DMS153 (cell line): ENCODE data around the gene GALNT6.

ENCODE experiments used
- DNase-seq: peaks from one replicate; lab custom pipeline; 2025; lab: John Stamatoyannopoulos, UW

The GALNT6 gene

DNA sequence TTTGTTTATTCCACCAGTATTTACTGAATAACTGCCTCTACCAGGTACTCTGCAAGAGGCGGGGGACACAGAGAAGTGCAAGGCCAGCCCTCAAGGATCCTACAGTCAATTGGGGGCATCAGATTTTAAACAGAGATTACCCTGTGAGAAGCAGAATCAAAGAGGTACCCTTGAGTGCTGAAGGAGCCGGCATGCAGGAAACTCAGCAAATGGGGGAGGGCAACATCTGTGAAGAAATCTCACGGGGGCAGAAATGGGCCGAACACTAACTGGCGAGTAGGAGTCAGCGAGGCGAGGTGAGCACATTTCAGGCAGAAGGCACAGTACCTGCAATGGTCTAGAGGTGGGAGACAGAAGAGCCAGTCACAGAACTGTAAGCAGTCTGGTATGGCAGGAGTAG is 9.0 kb downstream of the GALNT6 start:
- no peak for DNase-seq

DNA sequence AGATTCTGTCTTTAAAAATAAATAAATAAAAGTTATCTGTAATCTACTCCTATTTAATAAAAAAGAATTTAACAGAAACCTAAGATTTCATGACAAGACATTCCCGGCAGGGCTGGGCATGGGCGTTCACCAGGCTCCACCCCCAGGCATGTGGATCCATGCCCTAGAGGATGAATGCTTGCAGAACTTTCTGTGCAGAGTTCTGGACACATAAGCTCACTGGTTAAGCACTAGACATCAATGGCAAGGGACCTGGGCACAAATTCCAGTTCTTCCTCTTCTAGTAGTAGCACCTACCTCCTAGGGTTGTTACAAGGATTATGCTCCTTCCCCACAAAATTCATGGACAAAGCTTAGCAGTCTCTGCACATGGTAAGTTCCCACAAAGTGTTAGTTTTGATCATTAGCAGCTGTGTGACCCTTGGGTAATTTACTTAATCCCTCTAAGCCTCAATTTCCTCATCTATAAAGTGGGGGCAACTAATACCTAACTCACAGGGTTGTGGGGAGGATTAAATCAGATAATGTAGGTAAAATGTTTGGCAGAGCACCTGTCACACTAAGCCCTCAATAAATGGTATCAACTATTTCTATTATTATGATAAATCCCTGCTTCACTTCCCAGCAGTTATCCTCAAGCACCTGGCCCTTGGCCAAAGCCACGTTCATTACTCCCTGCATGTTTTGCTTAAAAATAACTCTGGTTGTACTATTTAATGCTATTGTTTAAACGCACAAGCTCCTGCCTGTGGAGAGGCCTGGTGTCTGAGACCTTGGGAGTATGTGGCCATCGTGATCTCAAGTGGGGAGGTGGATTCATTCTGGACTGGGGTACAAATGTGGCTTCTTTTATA is 9.8 kb downstream of the GALNT6 start:
- DNase-seq = no peak

DNA sequence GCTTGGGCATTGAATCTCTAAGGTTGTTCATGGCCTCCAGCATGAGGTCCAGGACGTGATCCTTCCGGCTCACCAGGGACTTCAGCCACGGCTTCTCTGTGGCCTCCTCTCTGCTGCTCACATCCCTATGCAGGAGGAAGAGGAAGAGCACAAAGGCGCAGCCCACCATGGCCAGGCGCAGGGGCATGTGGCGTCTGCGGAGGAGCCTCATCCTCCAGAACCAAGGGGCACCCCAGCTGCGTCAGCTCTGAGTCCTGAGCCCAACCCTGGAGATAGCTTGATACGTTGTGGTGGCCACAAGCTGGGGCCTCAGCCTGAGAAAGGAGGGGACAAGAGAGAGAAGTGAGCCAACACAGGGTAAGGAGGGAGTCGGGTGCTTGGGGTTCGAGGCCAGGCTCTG is 11.6 kb downstream of the GALNT6 start:
- no peak for DNase-seq

DNA sequence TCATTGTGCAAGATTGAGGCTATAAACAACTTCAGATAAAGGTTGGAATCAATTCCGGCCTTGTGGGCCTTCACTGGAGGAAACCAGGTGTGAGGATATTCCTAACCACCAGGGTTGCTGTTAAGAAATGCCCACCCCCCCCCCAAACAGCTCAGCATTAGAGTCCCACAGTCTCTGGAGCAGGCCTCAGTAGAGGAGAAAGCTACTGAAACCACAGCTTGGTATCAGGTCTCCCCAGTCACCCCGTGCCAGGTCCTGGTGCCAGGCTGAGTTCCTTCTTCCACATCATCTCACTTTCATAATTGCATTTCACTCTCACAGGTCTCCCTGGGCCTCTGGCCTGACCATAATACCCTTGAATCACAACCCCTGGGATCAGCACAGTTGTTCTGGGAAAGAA is 12.5 kb downstream of the GALNT6 start:
- no peak for DNase-seq

DNA sequence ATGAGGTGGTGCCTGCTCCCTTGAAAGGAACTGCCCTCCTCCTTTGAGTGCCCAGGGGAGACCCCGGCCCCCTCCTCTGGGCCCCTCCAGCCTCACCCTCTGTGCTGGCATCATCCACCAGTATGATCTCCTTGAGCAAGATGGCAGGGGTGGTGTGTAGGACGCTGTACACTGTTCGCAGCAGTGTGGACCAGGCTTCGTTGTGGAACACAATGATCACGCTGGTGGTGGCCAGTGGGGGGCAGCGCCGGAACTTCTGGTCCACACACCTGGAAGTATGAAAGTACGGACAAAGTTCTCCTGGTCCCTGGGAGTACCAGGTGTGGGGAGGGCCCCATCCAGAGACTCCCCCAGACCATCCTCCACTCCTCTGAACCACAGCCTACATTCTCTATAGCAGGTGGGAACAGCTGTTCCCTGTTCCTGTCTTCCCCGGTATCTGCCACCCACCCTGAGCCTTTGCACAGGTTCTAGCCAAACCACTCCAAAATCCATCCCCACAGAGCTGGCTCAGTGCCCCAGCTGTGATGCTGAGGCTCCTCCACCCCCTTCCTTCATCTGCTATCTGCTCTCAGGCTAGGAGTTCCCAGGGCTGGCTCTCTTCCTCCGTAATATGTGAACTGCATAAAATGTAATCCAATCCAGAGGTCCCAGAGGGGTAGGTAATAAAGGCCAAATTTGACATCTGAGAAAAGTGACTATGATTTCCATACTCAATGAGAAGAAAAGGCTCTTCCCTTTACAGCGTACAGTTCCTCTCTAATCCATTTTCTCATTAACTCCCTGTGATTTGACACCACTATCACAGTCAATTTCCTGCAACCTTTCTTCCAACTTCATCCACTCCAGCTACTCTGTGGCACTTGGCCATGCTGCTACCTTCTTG is 13.9 kb downstream of the GALNT6 start:
- no peak for DNase-seq

DNA sequence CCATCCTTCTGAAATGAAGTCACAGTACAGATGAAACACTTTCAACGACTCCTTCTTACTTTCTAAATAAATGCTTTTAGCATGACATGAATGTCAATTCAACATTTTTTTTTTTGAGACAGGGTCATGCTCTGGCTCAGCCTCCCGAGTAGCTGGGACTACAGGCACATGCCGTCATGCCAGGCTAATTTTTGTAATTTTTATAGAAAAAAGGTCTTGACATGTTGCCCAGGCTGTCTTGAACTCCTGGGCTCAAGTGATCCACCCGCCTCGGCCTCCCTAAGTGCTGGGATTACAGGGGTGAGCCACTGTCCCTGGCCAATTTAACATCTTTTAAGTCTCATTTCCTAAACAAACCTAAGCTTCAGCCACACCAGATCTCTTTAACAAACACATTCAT is 16.4 kb downstream of the GALNT6 start:
- no peak for DNase-seq

DNA sequence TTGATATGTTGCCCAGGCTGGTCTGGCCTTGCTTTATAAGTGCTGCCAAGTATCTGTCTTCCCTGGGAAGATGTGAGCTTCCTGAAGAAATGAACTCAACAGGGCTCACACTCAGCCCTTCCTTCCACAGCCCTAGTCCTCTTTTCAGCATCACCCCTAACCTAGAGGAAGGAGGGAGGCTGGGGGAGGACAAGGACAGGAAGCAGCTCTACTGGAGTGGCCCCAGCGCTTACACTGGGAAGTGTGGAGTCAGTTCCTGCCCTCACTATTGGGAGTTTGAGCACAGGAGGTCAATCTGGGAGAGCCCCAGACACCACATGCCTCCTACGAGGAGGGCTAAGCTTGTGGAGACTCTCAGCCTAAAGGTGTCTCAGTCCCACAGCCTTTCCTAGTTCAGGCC is 16.8 kb downstream of the GALNT6 start:
- no peak for DNase-seq

DNA sequence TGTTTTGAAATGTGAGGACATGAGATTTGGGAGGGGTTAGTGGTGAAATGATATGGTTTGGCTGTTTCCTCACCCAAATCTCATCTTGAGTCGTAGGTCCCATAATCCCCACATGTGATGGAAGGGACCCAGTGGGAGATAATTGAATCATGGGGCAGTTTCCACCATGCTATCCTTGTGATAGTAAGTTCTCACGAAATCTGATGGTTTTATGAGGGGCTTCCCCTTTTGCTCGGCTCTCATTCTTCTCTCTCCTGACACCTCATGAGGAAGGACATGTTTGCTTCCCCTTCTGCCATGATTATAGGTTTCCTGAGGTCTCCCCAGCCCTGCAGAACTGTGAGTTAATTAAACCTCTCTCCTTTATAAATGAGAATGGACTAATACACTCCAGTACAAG is 18.0 kb downstream of the GALNT6 start:
- DNase-seq = no peak

DNA sequence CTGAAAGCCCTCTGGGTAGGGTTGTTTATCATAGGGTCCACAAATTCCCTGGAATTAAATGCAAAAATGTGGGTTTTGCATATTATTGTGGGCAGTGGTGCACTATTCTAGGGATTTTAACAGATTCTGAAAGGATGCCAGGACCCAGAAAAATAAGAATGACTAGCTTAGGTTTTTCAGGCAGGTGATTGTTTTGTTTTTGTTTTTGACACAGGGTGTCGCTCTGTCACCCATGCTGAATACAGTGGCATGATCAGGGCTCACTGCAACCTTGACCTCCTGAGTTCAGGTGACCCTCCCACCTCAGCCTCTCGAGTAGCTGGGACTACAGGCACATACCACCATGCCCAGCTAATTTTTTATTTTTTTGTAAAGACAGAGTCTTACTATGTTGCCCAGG is 19.2 kb downstream of the GALNT6 start:
- DNase-seq = no peak

DNA sequence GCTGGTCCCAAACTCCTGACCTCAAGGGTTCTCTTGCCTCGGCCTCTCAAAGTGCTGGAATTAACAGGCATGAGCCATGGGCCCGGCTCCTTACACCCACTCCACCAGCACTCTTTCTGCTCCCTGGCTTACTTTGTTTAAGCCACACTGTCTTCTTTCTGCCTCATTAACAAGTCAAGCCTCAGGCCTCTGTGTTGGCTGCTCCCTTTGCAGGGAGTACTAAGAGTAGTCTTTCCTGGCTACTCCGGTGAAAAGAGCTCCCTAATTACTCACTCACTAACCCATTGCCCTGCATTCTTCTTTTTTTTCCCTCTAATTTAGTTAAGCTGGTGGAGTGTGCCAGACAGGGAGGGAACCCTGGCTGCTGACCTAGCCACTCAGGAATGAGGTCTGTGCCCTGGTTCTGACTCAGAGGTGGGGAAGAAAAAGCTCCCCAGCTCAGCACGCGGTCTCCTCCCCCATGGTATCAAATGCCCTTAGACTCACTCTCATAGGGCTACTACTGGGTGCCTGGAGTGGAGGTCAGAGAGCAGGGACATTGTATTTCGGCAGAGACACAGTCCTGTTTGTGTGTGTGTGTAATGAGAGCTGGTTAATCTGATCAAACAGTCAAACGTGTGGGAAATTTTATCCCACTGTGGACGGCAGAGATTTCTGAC is 19.8 kb downstream of the GALNT6 start:
- DNase-seq = no peak

DNA sequence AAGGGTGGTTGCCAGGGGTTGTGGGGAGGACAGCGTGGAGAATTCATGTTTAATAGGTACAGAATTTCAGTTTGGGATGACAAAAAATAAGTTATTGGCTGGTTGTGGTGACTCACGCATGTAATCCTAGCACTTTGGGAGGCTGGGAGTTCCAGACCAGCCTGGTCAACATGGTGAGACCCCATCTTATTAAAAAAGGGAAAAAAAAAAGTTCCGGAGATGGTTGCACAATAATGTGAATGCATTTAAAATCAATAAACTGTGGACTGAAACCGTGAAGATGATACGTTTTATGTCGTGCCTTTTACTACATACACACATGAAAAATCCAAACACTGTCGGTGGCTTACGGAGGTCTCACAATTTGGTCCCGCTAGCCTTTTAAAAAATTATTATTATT is 20.5 kb downstream of the GALNT6 start:
- DNase-seq = no peak

DNA sequence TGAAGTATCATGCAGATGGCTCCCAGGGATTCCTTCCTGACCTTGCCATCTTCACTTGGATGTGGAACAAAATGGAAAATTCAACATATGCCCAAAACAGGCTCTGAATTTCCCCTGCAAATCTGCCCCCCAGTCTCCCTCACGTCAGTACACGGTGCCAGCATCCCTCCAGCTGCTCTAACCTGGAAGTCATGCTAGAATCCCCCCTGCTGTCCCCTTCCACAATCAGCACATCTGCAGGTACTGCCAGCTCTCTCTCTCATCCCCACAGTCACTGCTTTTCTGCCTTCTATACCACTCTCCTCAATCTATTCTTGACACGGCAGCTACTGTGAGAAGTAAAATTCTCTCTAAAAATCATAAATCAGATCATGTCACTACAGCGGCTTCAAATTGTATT is 21.6 kb downstream of the GALNT6 start:
- DNase-seq = no peak

DNA sequence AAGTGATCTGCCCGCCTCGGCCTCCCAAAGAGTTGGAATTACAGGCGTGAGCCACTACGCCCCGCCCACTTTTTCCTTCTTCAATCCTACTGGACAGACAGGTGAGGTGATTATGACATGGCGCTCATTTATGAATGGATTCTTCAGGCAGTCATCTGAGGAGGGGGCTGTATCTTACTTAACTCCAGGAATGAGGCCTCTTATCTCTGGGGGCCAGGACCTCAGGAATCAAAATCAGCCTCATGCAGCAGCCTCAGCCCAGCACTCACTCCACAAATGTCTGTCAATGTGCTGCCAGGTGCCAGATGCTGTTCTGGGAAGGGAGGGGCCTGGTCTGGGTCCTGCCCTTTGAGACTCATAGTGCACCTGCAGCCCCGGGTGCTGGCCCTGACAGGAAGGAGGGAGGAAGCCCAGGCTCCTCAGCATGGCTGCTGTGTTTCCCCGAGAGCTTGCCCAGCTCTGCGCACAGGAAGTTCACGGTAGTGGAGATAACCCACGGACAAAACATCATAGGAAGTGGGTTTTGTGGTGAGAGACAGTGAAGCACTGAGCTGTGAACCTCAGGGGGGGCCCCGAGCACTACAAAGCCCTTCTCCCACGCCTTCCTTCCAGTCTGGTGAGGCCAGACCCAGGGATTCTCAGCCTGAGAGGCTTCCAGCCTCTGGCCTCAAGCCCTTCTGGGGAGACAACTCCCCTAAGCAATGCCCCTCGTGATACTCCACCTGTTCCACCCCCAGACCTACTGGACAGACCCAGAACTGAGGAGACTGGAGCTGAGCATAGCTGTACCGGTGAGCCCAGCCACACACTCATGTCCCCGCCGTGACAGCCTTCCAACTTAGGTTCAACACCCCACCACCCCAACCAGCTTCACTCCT is 22.3 kb downstream of the GALNT6 start:
- peak; percentile 54 for DNase-seq

DNA sequence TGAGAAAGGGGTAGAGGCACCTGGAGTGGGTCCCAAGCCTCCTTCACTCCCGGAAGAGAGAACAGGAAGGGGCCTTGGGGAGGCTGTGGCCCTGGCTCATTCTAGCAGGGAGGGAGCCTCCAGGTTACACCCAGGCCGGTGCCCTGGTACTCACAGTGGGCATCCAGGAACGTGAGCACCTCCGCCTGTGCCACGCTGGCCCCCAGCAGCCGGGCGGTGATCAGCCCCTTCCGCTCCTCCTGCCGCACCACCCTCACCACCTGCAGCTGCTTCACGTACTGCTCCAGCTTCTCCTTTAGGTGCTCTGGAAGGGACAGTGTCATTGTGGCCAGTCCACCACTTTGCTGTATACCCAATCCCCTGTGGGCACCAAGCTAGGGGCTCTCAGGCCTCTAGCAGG is 25.9 kb downstream of the GALNT6 start:
- DNase-seq = no peak

DNA sequence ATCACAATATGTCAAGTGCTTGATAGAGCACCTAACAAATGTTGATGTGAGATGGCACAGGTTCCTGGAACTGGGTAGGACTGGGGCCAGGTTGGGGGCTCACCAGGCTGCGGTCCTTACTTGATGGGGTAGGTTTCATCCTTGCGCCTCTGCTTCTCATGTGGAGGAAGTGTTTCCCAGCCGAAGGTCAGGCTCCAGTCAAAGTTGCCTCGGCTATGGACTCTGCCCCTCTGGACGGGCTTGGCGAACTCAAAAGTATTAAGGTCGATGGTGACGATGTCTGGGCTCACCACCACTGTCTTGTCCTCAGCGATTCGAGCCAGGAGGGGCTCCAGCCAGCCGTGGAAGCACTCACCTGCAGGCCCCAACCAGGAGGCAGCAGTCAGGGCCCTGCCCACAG is 27.2 kb downstream of the GALNT6 start:
- DNase-seq = no peak

DNA sequence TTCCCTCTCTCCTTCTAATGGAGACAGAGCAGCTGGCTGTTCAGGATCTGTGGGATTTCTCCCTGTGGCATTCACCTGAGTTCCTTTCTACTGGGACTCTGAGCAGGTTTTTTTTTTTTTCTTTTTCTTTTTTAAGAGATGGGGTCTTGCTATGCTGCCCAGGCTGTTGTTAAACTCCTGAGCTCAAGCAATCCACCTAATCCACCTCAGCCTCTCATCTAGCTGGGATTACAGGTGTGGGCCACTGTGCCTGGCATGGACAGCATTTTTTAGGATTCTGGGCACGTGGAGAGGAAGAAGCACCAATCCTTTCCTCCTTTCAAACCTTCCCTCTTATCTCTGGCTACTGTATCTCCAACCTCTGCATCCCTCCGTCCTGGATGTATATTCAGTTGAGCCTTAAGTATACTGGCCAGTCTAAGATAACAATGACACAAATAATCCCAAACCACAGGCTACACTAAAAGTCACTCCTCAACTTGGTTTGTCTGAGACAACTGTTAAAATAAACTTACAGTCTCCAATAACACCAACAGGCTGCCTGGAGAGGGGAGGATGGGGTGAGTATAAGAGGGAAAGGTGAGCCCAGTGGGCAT is 28.4 kb downstream of the GALNT6 start:
- no peak for DNase-seq

DNA sequence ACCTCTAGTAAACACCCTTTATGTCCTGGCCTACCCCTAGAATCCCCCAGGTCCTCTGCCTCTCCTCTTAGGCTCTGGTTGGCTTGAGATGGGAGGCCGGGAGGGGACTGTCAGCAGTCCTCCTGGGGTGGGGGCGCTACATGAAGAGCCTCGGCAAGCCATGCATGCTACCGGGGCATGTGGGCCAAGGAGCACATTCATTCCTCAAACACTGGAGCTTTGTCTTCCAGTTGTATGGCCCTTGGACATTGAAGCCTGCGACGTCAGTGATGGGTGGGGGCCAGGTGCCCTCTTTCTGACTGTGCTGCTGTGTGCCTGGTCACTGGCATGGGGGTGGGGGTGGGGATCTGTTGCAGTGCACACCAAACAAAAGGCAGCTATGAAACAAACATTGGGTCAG is 28.9 kb downstream of the GALNT6 start:
- no peak for DNase-seq

DNA sequence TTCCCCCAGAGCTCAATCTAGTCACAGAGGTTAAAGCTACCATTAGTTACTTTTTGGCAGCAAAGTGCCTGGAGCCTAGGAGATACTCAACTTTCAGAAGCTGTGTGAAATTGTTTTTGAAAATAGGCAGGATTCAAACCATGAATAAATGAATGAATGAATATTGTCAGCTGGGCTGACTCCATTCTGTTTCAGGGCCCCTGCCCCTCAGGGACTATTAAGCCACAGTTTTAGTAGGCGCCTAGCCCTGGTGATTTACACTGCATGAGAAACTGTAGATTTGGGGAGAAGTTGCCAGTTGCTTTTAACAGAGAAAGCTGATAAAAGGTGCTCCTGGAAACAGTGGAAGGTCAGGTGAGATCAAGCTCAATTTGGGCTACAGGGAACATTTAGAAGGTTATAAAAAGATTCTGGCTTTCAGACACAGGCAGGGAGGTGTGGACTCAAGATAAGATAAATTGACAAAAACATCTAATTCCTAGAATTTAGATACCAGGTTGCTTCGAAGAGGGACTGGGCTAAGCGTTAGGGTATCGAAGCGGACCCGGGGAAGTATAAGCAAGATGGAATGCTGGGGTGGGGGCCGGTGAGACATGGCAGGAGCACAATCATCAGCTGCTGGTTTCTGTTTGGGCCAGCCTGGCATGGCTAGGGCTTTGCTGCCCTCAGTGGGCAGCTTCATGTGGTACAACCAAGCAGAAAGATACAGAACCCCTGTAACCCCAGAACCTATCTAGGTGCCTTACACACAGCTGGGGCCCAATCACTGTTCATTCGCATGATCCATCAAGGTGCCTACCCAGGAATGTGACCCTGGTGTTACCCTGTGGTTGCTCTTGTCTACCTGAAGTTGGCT is 29.8 kb downstream of the GALNT6 start:
- DNase-seq = no peak

DNA sequence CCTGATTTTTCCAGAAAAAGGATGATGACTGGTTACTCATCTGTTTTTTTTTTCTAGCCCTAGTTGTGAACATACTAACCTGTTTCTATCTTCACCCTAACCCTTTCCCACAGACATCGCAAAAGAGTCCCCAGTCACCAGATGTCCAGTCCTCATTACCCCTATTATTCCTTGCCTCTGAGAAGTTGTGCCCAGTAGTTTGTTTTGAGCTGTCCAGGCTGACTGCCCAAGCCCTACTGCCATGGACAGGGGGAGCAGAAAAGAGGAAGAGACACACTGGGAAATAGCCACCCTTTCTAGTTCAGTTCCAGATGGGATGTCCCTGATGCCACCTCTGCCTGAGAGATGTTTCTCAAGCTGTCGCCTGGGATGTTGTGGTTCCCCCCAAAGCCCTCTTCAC is 30.9 kb downstream of the GALNT6 start:
- no peak for DNase-seq

DNA sequence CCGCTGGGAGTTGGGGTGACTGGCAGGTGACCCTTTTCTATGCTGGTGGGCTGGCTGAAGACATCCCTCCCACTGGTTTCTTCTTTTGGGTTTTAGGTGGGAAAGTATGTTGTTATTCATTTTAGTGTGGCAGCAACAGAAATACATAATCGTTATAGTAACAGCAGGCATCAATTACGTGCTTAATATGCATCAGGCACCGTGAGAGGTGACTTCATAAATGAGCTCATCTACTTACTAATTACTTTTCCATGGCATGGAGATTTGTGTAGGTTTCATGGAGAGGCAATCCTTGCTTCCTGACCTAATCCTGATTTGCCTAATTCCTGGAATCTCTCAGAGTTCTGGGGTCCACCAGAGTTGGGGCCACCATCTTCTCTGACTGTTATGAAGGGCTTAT is 31.4 kb downstream of the GALNT6 start:
- no peak for DNase-seq
